ENCODE results near the gene ZSCAN2. TPM values are rescaled to one million over a fixed set of nuclear protein-coding genes. Genes with fewer than 3 reads are reported as not detected.

Gene ZSCAN2
- total and polyA plus RNA-seq, 10 of the 15 experiments (the other 5 are each of a cell fraction or from before 2014, with no cell fraction given) = 2.7 to 13.2 (median 8.6) TPM

- TF ChIP-seq ETV6 (conservative IDR thresholded peaks at IDR 0.05 in 1 of 2, IDR thresholded peaks at IDR 0.05 in 1 of 2; ENCODE audit: borderline replicate concordance in 1 of 2, low read depth in 1 of 2) = no peak
- no peak for TF ChIP-seq TARDBP (IDR thresholded peaks at IDR 0.05; ENCODE audit: borderline replicate concordance)
- TF ChIP-seq, protein P1, sequence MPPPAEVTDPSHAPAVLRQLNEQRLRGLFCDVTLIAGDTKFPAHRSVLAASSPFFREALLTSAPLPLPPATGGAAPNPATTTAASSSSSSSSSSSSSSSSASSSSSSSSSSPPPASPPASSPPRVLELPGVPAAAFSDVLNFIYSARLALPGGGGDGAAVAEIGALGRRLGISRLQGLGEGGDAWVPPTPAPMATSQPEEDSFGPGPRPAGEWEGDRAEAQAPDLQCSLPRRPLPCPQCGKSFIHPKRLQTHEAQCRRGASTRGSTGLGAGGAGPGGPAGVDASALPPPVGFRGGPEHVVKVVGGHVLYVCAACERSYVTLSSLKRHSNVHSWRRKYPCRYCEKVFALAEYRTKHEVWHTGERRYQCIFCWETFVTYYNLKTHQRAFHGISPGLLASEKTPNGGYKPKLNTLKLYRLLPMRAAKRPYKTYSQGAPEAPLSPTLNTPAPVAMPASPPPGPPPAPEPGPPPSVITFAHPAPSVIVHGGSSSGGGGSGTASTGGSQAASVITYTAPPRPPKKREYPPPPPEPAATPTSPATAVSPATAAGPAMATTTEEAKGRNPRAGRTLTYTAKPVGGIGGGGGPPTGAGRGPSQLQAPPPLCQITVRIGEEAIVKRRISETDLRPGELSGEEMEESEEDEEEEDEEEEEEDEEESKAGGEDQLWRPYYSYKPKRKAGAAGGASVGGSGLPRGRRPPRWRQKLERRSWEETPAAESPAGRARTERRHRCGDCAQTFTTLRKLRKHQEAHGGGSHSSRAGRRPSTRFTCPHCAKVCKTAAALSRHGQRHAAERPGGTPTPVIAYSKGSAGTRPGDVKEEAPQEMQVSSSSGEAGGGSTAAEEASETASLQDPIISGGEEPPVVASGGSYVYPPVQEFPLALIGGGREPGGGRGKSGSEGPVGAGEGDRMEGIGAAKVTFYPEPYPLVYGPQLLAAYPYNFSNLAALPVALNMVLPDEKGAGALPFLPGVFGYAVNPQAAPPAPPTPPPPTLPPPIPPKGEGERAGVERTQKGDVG (CRISPR knock-in tag; IDR thresholded peaks at IDR 0.05) = no peak
- TF ChIP-seq MTA2 (IDR thresholded peaks at IDR 0.05; ENCODE audit: low read depth) = no peak
Measured at GRCh38 chr15:84595660-84596059, 5.1 kb upstream of the ZSCAN2 start (continued).

DNA sequence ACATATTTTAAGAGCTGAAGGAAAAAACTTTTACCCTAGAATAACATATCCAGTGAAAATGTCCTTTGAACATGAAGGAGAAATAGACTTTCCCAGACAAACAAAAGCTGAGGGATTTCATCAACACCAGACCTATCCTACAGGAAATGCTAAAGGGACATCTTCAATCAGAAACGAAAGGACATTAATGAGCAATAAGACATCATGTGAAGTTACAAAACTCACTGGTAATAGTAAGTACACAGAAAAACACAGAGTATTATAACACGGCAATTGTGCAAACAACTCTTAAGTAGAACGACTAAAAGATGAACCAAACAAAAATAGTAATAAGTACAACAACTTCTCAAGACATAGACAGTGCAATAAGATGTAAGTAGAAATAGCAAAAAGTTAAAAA lies 3.5 kb upstream of the ZSCAN2 start:
- Histone ChIP-seq H2AFZ (ENCODE audit: control insufficient read depth, low read depth, low read length) (no peak overlapping the region), H4K20me1 (ENCODE audit: control insufficient read depth, insufficient read depth) (no peaks in the 10 kb centered on the region), H3K27me3 (replicated peaks in 1 of 2; ENCODE audit: control insufficient read depth in 2 of 2, insufficient read depth in 2 of 2, low read length in 1 of 2) (peaks cover 2% of the 10 kb centered on the region in 2 experiments; a peak in 2 of 4 replicates), H3K27ac (ENCODE audit: control insufficient read depth, insufficient read depth) (no peak overlapping the region), H3K79me2 (ENCODE audit: control insufficient read depth, insufficient read depth, low read length) (no peaks in the 10 kb centered on the region), H3K9ac (ENCODE audit: control insufficient read depth, insufficient read depth, low read length) (no peak overlapping the region), H3K4me2 (ENCODE audit: control insufficient read depth, insufficient read depth) (no peak overlapping the region), H3K9me3 (replicated peaks; ENCODE audit: control insufficient read depth, insufficient read depth, low read length) (peaks cover 2% of the 10 kb centered on the region; the same call in 1 of the 3 replicates), H3K4me1 (ENCODE audit: control insufficient read depth, insufficient read depth, low read length) (peaks cover 17% of the 10 kb centered on the region), H3K4me3 (no peak overlapping the region), H3K36me3 (ENCODE audit: control insufficient read depth in 2 of 2, insufficient read depth in 2 of 2, low read length in 1 of 2) (no peaks in the 10 kb centered on the region)
- BruUV-seq (replicated peaks) = no TSS peak
- 77% methylated on average over 3 of the region's 3 CpGs for WGBS (ENCODE audit: insufficient coverage, insufficient replicate concordance, low lambda C conversion rate, missing lambda C conversion rate)
- ChIA-PET SMC1A (ENCODE audit: uncharacterized antibody, unreplicated experiment) (interaction anchor here (1.0 to 2.5 kb wide), 5 partner anchors 40 to 331 kb away, joined by 3 to 15 read pairs (median 8); partner anchors contain the start of gene WDR73), POLR2A (no interaction called here), CTCF (interaction anchor here (0.8 to 5.3 kb wide), 10 partner anchors 11 to 447 kb away, joined by 3 to 52 read pairs (median 13); partner anchors contain the start of genes NMB, SEC11A and WDR73), RAD21 (ENCODE audit: unreplicated experiment) (interaction anchor here (1.1 to 1.5 kb wide), 2 partner anchors 9 to 267 kb away, joined by 3 to 5 read pairs; no protein-coding TSS in a partner anchor)
- in situ Hi-C loops (cut with MboI) (no loop called here), intact Hi-C loops (cut with micrococcal nuclease; ENCODE audit: unreplicated experiment) (no loop called here)
- FAIRE-seq = no peak
- TF ChIP-seq SIX5 (IDR thresholded peaks at IDR 0.05; ENCODE audit: low read depth, low read length, severe bottlenecking) (no peak), IKZF2 (IDR thresholded peaks at IDR 0.05) (no peak), GABPA (IDR thresholded peaks at IDR 0.05; ENCODE audit: low read depth) (no peak), STAT3 (IDR thresholded peaks at IDR 0.05; ENCODE audit: low read depth, low read length) (no peak), CBX5 (IDR thresholded peaks at IDR 0.05; ENCODE audit: low read depth) (no peak), HDAC6 (IDR thresholded peaks at IDR 0.05; ENCODE audit: unreplicated experiment) (no peak), SRF (IDR thresholded peaks at IDR 0.05; ENCODE audit: low read depth in 2 of 2, low read length in 2 of 2) (no peak)
- TF ChIP-seq, protein P2, sequence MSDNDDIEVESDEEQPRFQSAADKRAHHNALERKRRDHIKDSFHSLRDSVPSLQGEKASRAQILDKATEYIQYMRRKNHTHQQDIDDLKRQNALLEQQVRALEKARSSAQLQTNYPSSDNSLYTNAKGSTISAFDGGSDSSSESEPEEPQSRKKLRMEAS (IDR thresholded peaks at IDR 0.05; ENCODE audit: low read depth, low read length) = no peak
- DNase-seq (ENCODE audit: low read depth, low spot score) = no peak
- ATAC-seq = no peak

Data from GM12878 (cell line).